Erythroblast (primary cell): Measurements from ENCODE around the gene OSBPL5.

Source experiments
- DNase-seq, 2 experiments: peaks; one replicate each; lab custom pipeline; 2025; lab: John Stamatoyannopoulos, UW
- GATA1 ChIP-seq: IDR thresholded peaks from 2 replicates; pipeline ENCODE4 v1.6.1; 2011; ENCODE audit warnings: low read depth, mild to moderate bottlenecking, control low read depth, low read length, moderate library complexity
- POLR2A ChIP-seq: IDR thresholded peaks from 2 replicates; pipeline ENCODE4 v1.6.1; 2011; ENCODE audit warnings: mild to moderate bottlenecking, low read length

Gene OSBPL5

DNA sequence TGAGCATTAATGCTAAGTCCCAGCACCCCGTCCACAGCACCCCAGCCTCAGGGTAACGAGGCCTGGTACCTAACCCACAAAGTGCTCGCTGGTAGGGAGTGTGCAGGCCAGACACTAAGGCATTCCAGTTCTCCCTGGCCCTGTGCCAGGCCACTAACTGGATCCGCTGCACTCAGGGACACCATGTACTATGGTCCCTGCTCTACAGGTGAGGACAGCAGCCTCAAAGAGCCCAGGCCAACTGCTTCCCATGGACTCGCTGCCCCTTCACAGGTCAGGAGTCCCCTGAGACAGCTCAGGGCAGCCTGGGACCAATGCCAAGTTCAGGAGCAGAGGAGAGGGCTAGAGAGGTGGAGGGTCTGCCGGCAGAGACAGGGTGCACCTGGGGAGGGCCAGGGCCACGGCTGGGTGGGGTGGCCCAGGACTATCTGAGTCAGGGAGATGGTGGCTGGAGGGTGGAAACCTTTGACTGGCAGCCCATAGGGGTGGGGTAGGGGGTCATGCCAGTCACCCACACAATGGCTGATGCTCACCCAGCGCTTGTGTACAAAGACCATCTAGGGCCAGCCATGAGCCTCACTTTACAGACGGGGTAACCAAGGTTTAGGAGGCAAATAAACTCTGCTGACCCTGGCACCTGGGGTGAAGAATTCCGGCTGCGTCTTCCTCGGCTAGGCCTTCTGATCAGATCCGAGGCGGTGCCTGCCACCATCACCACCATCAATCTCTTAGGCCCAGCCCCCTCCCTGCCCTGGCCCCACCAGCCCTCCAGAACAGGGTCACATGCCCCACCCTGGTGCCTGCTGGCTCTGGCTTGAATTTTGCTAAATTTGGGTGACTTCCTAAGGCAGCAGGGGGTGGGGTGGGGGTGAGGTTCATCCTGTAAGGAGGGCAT is 5.6 kb downstream of the OSBPL5 start:
- DNase-seq: no peak

DNA sequence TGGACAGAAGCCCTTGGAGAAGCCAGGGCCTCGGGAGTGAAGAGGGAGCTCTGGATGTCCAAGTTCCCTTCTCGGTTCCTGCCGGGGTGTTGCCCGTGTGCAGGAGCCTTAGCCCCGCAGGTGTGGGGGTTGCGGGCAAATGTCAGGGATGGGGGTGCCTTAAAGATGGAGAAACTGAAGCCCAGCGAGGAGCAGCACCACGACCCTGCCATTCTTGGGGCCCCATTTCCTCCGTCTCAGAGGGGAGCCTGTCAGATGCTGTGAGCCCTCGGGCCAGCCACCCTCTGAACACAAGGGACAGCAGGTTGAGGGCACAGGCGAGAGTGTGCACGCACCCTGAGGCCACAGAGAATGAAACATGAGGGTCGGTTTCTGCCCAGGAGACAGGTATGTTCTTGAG is 6.3 kb downstream of the OSBPL5 start:
- TF ChIP-seq GATA1: no peak
- no peak for TF ChIP-seq POLR2A
- no peak for DNase-seq

More for the DNA sequence above, 5.6 kb downstream of the OSBPL5 start:
- TF ChIP-seq POLR2A (no peak), GATA1 (no peak)

DNA sequence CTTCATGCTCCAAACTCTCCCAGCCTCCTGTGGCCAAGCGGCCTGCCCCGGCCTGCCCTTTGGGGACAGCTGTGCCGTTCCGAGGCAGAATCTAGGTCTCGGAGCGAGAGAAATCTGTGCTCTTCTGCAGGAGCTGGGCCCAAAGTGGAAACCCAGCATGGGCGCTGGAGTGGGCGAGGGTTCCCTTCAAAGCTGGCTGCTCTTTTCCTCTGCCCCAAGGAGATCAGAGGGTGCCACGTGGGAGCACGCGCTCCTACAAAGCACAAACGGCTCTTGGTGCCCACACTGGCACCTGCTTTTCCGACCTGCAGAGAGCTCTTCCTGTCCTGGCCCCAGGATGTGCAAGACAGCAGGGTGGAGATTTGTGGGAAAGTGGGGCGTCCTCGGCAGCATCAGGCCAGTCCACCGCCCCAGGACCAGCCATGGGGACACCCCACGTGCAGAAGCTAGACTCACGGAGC is 6.9 kb downstream of the OSBPL5 start:
- no peak for DNase-seq
- TF ChIP-seq GATA1 (no peak), POLR2A (no peak)

DNA sequence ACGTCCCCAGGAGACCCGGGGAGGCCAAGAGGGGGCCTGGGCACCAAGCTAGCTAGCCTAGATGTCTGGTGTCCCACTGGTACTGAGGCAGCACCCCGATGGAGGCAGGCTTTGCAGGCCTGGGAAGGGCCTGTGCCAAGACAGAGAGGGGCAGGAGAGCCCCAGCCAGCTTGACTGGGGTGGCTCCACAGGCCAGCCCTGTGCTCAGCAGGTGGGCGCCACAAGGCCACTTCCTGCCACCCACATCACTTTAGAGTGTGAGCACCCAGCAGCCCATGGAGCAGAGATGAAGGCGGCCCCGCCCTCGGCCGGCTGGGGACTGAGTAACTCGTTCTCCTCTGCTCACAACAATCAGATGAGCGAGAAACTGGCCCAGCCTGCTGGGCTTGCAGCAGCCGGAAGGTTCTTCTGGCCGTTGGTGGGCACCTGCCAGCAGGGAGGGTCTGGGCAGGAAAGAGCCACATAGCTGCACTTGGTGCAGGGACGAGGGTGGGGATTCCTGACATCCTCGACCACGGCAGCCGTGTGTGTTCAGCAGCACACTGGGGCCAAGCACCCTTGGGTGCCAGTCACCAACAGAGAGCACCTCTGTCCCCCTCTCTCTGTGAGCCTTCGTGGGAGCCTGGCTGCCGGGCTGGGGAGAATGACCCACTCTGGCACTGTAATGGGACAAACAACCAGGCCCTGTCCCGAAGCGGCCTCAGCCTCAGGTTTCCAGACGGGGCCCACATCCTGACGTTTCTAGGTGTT is 7.6 kb downstream of the OSBPL5 start:
- no peak for TF ChIP-seq POLR2A
- no peak for TF ChIP-seq GATA1
- DNase-seq: no peak

DNA sequence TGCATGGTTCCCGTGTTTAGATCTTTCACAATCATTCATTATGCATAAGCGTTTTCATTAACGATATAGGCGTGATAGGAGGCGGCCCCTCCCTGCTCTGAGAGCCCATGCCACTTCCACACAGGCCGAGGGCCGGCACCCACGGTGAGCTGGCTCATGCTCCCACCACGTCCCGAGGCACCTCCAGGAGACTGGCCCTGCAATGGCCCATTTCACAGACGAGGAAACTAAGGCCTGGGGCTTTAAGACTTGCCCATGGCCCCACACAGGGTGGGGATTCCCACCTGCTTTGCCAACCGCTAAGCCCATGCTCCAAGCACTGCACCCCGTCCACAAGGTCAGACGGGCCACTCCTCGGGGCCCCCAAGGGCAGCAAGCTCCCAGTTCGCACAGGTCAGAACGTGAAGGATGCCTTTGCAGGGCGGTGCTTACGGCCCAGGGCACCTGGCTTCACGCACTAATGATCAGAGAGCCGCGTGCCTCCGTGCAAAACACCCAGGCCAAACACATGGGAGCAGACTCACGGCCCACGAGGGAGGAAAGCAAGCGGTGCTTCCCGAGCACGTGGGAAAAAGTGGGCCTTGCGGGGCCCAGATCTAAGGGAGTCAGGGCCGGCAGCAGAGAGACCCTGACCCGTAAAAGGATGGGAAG is 8.3 kb downstream of the OSBPL5 start:
- no peak for DNase-seq
- TF ChIP-seq POLR2A (no peak), GATA1 (no peak)

DNA sequence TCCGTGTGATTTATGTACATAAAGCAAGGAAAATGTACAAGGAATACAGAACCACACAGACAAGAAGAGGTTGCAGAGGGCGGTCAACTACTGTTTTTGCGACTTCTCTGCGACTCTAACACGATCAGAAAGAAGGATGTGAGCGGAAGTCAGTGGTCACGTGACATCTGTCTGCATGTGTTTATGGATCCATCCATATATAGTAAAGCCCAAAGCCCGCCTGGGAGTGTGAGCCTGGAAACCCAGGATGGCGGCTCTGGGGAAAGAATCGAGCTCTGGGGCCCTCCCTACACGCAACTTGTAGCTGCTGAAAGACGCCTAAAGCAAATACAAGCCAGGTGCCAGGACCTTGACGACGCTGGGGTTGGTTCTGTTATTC is 8.8 kb downstream of the OSBPL5 start:
- no peak for DNase-seq
- TF ChIP-seq GATA1: no peak
- no peak for TF ChIP-seq POLR2A

DNA sequence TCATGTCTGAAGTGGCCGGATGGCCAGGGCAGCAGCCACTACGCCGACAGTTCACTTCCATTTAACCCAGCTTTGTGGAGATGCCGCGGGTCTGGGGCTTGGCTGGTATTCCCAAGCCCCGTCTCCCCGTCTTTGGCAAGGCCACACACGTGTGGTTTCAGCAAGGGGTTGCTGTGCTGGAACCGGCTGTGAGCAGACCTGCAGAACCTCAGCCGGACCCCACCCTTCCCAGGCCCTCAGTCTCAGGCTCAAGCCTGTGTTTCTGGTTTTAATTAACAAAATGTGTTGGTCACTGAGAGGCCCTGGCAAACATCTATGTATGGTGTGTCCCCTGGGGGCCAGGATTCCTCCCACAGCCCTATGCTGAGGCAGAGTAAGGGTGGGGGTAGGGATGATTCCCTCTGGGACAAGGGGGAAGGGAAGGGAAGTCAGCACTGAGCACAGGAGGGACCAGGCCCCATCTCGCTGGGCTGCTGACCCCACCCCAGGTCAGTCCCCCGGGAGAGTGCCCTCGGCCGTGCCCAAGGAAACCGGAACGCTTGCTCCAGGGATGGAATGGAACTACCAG is 9.3 kb downstream of the OSBPL5 start:
- TF ChIP-seq POLR2A (no peak), GATA1 (no peak)
- DNase-seq: no peak

- no peak for DNase-seq
- TF ChIP-seq POLR2A: no peak
- no peak for TF ChIP-seq GATA1
Observed at GRCh38 chr11:3155216-3155615, 9.9 kb downstream of the OSBPL5 start.

GRCh38 chr11:3154001-3154599 is 11.0 kb downstream of the OSBPL5 start:
- DNase-seq: no peak
- TF ChIP-seq GATA1 (no peak), POLR2A (no peak)

DNA sequence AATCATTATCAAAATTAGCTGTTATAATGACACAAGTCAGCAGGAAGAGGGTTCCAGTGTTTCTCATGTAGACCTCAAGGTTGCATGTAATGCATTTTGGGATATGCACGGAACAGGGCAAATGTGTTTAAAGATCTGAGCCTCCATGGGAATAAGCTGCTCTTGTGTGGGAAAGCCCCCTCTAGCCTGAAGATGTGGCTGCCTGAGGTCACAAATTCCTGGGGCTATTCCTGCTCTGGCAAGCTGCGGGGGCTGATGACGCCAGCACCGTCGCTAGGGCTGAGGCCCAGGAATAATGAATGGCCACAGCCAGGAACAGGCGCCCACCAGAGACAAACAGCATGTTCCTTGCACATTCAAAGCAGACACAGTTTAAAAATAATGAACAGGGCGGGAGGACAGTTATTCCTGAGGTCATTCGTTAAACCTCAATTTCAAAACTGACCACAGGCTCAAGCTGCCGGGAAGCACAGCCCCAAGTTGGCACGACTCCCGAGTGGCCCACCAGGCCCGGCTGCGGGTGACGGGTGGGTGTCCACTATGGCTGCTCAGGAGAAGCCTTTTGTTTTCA is 11.7 kb downstream of the OSBPL5 start:
- TF ChIP-seq POLR2A (no peak), GATA1 (no peak)
- DNase-seq: no peak

DNA sequence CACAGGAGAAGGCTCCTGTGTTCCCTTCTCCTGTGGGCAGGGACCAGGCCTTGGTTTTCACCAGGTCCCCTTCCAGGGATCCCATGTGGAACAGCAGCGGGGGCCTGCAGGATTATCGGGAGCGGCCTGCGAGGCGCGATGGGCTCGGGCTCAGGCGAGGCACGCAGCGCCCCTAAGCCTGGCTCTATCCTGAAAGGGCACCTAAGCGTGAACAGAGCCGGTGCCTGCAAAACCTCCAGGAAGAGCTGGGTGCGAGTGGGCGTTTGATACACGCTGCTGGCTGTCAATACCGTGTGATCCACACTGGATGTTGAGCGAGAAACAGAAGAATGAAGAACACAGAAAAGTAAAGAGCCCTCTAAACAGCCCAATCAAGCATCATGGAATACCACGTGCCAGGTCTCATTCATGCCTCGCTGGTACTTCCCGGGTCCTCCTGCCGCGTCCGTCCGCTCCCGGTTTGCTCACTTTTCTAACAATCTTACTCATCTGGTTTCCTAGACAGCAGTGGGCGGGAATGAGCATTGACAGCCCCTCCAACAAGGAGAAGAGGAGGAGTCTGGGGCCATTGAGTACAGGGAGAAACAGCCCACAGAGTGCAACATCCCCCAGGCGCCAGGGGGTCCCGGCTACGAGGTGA is 12.5 kb downstream of the OSBPL5 start:
- DNase-seq: no peak
- TF ChIP-seq GATA1 (no peak), POLR2A (no peak)

- DNase-seq: no peak
- TF ChIP-seq GATA1 (no peak), POLR2A (no peak)
Observed at GRCh38 chr11:3150726-3151125, 14.4 kb downstream of the OSBPL5 start.
